ENCODE measurements around the gene SKI. TPM values are rescaled to one million over a fixed set of nuclear protein-coding genes. Genes with fewer than 3 reads are reported as not detected.

Gene SKI
- total and polyA plus RNA-seq, 4 donors, result 17.1 to 90.7 (median 40.7) TPM

DNA sequence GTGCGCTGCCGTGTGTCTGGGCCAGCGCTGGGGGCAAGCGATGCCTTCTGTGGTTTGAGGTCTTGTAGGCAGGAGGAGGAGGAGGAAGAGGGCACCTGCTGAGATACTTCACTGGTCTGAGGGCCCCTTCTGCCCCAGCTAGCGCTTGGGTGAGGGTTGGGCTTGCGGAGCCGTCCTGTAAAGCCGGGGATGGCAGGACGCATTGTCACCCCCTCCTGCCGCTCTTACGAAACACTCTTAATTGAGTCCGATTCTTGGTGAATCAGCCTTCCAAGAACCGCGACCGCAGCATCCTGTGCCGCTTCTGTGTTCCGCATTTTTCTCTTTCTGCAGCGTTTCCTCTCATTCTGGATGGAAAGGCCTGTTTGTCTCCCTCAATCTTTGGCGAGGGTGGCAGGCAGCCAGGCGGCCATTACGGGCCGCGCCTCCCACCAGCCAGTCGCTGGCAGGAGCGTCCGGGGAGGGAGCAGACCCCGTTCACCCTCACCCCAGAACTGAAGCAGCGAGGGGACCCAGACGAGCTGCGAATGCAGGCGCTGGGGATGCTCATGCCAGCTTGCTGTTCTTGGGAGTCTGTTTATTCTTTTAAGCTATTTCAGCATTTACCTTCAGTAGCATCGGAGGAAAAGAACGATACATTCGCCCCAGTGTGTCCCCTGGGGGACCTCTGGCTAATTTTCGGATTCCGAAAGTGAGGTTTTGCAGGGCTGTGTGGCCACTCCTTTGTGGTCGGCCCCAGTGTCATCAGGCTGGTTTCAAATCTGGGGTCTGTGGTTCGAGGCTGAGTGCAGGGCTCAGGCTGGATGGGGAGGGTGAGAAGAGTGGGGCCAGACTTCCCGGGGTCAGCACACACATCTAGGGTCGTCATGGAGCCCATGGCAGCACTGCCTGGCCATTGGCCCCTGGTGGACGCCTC, 62.7 kb downstream of the SKI start:
- Histone ChIP-seq H3K27me3 (ENCODE audit: control insufficient read depth in 3 of 3, insufficient read depth in 3 of 3, low read length in 2 of 3) (no peaks in the 10 kb centered on the region), H3K27ac (ENCODE audit: low read depth in 1 of 2, low read length in 1 of 2) (peak overlapping the region; percentile 43 to 88), H3K36me3 (ENCODE audit: control insufficient read depth in 4 of 4, insufficient read depth in 4 of 4, low read length in 4 of 4) (peaks cover 0 to 4% (median under 1%) of the 10 kb centered on the region in 4 donors), H3K9ac (ENCODE audit: insufficient read depth in 1 of 2, low read length in 2 of 2) (peak overlapping the region in 1 of 2 donors; percentile 1), H3K4me3 (no peak overlapping the region), H3K4me1 (ENCODE audit: control insufficient read depth in 5 of 5, insufficient read depth in 5 of 5, low read length in 5 of 5) (peaks cover 11 to 75% (median 36%) of the 10 kb centered on the region in 5 donors), H3K9me3 (ENCODE audit: control insufficient read depth in 4 of 4, insufficient read depth in 3 of 4, low read length in 3 of 4) (no peaks in the 10 kb centered on the region)
- TF ChIP-seq, protein P1, sequence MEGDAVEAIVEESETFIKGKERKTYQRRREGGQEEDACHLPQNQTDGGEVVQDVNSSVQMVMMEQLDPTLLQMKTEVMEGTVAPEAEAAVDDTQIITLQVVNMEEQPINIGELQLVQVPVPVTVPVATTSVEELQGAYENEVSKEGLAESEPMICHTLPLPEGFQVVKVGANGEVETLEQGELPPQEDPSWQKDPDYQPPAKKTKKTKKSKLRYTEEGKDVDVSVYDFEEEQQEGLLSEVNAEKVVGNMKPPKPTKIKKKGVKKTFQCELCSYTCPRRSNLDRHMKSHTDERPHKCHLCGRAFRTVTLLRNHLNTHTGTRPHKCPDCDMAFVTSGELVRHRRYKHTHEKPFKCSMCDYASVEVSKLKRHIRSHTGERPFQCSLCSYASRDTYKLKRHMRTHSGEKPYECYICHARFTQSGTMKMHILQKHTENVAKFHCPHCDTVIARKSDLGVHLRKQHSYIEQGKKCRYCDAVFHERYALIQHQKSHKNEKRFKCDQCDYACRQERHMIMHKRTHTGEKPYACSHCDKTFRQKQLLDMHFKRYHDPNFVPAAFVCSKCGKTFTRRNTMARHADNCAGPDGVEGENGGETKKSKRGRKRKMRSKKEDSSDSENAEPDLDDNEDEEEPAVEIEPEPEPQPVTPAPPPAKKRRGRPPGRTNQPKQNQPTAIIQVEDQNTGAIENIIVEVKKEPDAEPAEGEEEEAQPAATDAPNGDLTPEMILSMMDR (IDR thresholded peaks at IDR 0.05; ENCODE audit: control extremely low read depth, extremely low read depth), result no peak
- WGBS, 2 donors, result 8 to 15% methylated on average over 41 of the region's 41 CpGs
- ATAC-seq (ENCODE audit: insufficient read depth, low FRiP score), result peak; percentile 87
- peak; percentile 84 to 93 (median 90) for DNase-seq

DNA sequence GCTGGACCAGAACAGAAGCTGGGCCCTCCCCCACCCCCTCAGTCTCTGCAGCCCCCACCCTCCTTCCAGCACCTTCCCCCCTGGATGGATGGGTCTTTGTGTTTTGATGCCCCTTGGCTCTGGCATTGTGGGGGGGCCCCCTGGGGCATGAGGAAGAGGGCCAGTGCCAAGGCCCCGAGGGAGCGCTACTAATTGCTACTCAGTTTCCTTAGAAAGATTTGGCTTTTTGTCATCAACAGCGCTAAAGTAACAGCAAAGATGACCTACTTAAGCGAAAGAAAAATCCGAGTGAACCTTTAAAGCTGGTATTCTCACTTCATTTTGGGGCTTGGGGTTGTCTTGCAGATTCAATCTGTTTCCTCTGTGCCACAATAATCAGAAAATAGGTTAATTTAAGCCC, 63.5 kb downstream of the SKI start:
- Histone ChIP-seq H3K27me3 (ENCODE audit: control insufficient read depth in 3 of 3, insufficient read depth in 3 of 3, low read length in 2 of 3) (no peaks in the 10 kb centered on the region), H3K27ac (ENCODE audit: low read depth in 1 of 2, low read length in 1 of 2) (peak overlapping the region in 1 of 2 donors; percentile 88), H3K4me3 (no peak overlapping the region), H3K4me1 (ENCODE audit: control insufficient read depth in 5 of 5, insufficient read depth in 5 of 5, low read length in 5 of 5) (peaks cover 11 to 77% (median 39%) of the 10 kb centered on the region in 5 donors), H3K9me3 (ENCODE audit: control insufficient read depth in 4 of 4, insufficient read depth in 3 of 4, low read length in 3 of 4) (no peaks in the 10 kb centered on the region), H3K36me3 (ENCODE audit: control insufficient read depth in 4 of 4, insufficient read depth in 4 of 4, low read length in 4 of 4) (peaks cover 0 to 4% (median under 1%) of the 10 kb centered on the region in 4 donors), H3K9ac (ENCODE audit: insufficient read depth in 1 of 2, low read length in 2 of 2) (no peak overlapping the region)
- whole genome bisulfite sequencing, 2 donors, result 55 to 62% methylated on average over 5 of the region's 5 CpGs
- TF ChIP-seq, protein P1 (IDR thresholded peaks at IDR 0.05; ENCODE audit: control extremely low read depth, extremely low read depth), result no peak
- DNase-seq, result peak in 2 of 3 donors; percentile 61 to 73
- no peak for ATAC-seq (ENCODE audit: insufficient read depth, low FRiP score)

DNA sequence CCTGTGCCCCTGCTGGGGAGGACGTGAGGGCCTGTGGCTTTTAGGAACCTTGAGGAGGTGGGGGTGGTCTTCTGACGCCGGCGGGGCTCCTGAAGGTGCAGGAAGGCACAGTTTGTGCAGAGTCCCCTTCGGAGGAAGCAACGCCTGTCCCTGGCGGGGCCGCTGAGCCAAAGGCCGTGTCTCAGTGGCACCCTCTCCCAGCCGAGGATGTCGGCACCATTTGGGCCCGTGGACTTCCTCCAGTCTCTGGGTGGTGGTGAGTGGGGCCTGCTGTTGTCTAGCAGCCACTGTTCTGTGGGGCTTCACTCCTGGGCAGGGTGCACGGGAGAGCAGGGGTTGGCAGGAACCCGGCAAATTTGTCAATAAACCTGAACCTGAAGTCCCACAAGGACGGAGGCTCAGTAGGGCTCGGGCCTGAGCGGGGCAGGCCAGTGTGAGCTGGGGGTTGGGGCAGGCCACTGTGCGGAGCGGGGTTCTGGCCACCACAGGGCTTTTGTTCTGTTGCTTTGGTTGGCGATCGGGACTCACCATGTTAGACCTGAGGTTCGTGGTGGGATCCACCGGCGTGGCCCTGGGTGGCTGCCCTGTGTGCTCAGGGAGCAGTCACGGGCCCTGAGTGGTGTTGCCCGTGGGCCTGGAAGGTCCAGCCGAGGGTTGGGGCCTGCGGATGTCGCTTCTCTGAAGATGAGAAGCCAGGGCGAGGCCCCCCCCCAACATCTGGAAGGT, 64.8 kb downstream of the SKI start:
- peak overlapping the region in 1 of 2 donors; percentile 49 for H3K27ac ChIP-seq (ENCODE audit: low read depth in 1 of 2, low read length in 1 of 2)
- peaks cover 11 to 74% (median 39%) of the 10 kb centered on the region in 5 donors for H3K4me1 ChIP-seq (ENCODE audit: control insufficient read depth in 5 of 5, insufficient read depth in 5 of 5, low read length in 5 of 5)
- DNase-seq, result peak in 1 of 3 donors; percentile 56

More for the DNA sequence above, 64.8 kb downstream of the SKI start:
- H3K4me3 ChIP-seq, result no peak overlapping the region
- H3K9ac ChIP-seq (ENCODE audit: insufficient read depth in 1 of 2, low read length in 2 of 2), result no peak overlapping the region
- H3K27me3 ChIP-seq (ENCODE audit: control insufficient read depth in 3 of 3, insufficient read depth in 3 of 3, low read length in 2 of 3), result no peaks in the 10 kb centered on the region
- no peak for ATAC-seq (ENCODE audit: insufficient read depth, low FRiP score)
- peaks cover 0 to 9% (median 2%) of the 10 kb centered on the region in 4 donors for H3K36me3 ChIP-seq (ENCODE audit: control insufficient read depth in 4 of 4, insufficient read depth in 4 of 4, low read length in 4 of 4)
- WGBS, 2 donors, result 82 to 86% methylated on average over 28 to 30 of the region's 30 CpGs
- TF ChIP-seq, protein P1 (IDR thresholded peaks at IDR 0.05; ENCODE audit: control extremely low read depth, extremely low read depth), result no peak
- H3K9me3 ChIP-seq (ENCODE audit: control insufficient read depth in 4 of 4, insufficient read depth in 3 of 4, low read length in 3 of 4), result no peaks in the 10 kb centered on the region
